LoVo (cell line): ENCODE data around the gene MAP3K3.
A peak's percentile ranks its signal among the peaks of the same experiment; 100 is the strongest.

Experiments used
- DNase-seq: peaks from one replicate; pipeline ENCODE4 v3.0.0-alpha.2; 2016; ENCODE audit warnings: low spot score

Gene MAP3K3

GRCh38 chr17:63622574-63623390 lies 565 bp downstream of the MAP3K3 start:
- DNase-seq = peak; percentile 64

- no peak for DNase-seq
Observed at GRCh38 chr17:63623786-63624530, 1.7 kb downstream of the MAP3K3 start.

- no peak for DNase-seq
Observed at GRCh38 chr17:63624531-63624880, 2.3 kb downstream of the MAP3K3 start.

- DNase-seq = no peak
Observed at GRCh38 chr17:63626551-63627180, 4.4 kb downstream of the MAP3K3 start.

GRCh38 chr17:63629627-63630026 lies 7.4 kb downstream of the MAP3K3 start:
- no peak for DNase-seq

- no peak for DNase-seq
Observed at GRCh38 chr17:63631062-63631461, 8.8 kb downstream of the MAP3K3 start.

- no peak for DNase-seq
Observed at GRCh38 chr17:63631626-63632025, 9.4 kb downstream of the MAP3K3 start.

GRCh38 chr17:63633742-63634141 lies 11.5 kb downstream of the MAP3K3 start:
- DNase-seq = no peak

- no peak for DNase-seq
Observed at GRCh38 chr17:63634163-63634562, 11.9 kb downstream of the MAP3K3 start.

GRCh38 chr17:63634816-63635215 lies 12.6 kb downstream of the MAP3K3 start:
- DNase-seq = no peak

- no peak for DNase-seq
Observed at GRCh38 chr17:63635290-63635689, 13.1 kb downstream of the MAP3K3 start.

- DNase-seq = no peak
Observed at GRCh38 chr17:63635787-63636186, 13.6 kb downstream of the MAP3K3 start.

GRCh38 chr17:63639125-63639524 lies 16.9 kb downstream of the MAP3K3 start:
- no peak for DNase-seq

GRCh38 chr17:63640038-63640437 lies 17.8 kb downstream of the MAP3K3 start:
- no peak for DNase-seq

GRCh38 chr17:63641692-63642448 lies 19.7 kb downstream of the MAP3K3 start:
- DNase-seq = no peak

GRCh38 chr17:63644846-63645245 lies 22.6 kb downstream of the MAP3K3 start:
- DNase-seq = no peak

GRCh38 chr17:63645775-63646487 lies 23.7 kb downstream of the MAP3K3 start:
- no peak for DNase-seq

- no peak for DNase-seq
Observed at GRCh38 chr17:63646488-63646806, 24.2 kb downstream of the MAP3K3 start.

GRCh38 chr17:63647065-63647725 lies 25.0 kb downstream of the MAP3K3 start:
- DNase-seq = no peak

GRCh38 chr17:63647936-63648335 lies 25.7 kb downstream of the MAP3K3 start:
- no peak for DNase-seq

- DNase-seq = no peak
Observed at GRCh38 chr17:63649813-63650212, 27.6 kb downstream of the MAP3K3 start.
